DND-41 (cell line): ENCODE measurements around the gene CLDN24.

Experiments
- CTCF ChIP-seq: IDR thresholded peaks from 2 replicates; pipeline ENCODE4 v1.5.1; 2012; ENCODE audit warnings: borderline replicate concordance, low read length, moderate library complexity, mild to moderate bottlenecking; ENCODE audit not compliant: poor library complexity, severe bottlenecking; ENCODE audit errors: extremely low read depth
- EZH2 ChIP-seq: IDR thresholded peaks from 3 replicates; pipeline ENCODE4 v1.6.1; 2012; ENCODE audit warnings: borderline replicate concordance, low read depth, mild to moderate bottlenecking, moderate library complexity, low read length, inconsistent platforms; ENCODE audit not compliant: severe bottlenecking

DNA sequence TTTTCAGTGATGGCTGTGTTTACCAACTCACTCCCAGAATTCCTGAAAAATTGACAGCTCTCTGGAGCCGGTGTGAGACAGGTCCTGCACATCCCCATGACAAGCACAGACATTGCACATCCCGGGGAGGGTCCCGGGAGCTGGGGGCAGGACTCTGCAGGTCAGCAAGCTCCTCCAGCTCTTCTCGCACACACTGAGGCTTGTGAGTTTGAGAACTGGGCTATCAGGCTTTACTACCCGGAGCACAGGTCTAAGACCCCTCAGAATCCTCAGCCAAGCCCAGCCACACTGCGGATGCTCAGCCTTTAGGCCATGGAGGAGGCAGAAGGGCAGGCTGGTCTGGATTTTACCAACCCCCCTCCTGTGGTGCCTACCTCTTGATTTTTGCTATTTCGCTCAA is 5.6 kb upstream of the CLDN24 start:
- TF ChIP-seq CTCF (no peak), EZH2 (no peak)
